Measurements from ENCODE around the gene FIGLA. TPM values are rescaled to one million over a fixed set of nuclear protein-coding genes. Genes with fewer than 3 reads are reported as not detected.
"Not testable (repeated sequence)": the region's sequence is repeated elsewhere in the genome, so short reads cannot be mapped to it uniquely, and the experiment has no call there.

FIGLA gene
- total RNA-seq, 2 experiments from 2014 or later, result not detected

- Mint-ChIP-seq H3K27ac (no peak overlapping the region), H3K36me3 (no peaks in the 10 kb centered on the region)
- intact Hi-C loops (cut with micrococcal nuclease), result no loop called here
Observed at GRCh38 chr2:70748002-70748784, 42.2 kb downstream of the FIGLA start.

GRCh38 chr2:70747284-70747683, 43.2 kb downstream of the FIGLA start:
- no peak for DNase-seq
- CTCF ChIA-PET, result no interaction called here
- Mint-ChIP-seq H3K36me3 (no peaks in the 10 kb centered on the region), H3K4me3 (no peak overlapping the region), H3K4me1 (ENCODE audit: low read depth) (no peaks in the 10 kb centered on the region), H3K9me3 (peaks cover 3% of the 10 kb centered on the region), H3K27ac (no peak overlapping the region), H3K27me3 (peaks cover 15% of the 10 kb centered on the region)
- intact Hi-C loops (cut with micrococcal nuclease), result no loop called here
- POLR2A ChIA-PET, result no interaction called here

More at GRCh38 chr2:70748002-70748784, 42.2 kb downstream of the FIGLA start:
- H3K27me3 Mint-ChIP-seq, result peaks cover 15% of the 10 kb centered on the region
- H3K4me1 Mint-ChIP-seq (ENCODE audit: low read depth), result no peaks in the 10 kb centered on the region
- no peak overlapping the region for H3K4me3 Mint-ChIP-seq
- ChIA-PET CTCF (no interaction called here), POLR2A (no interaction called here)
- DNase-seq, result no peak
- peaks cover 3% of the 10 kb centered on the region for H3K9me3 Mint-ChIP-seq

DNA sequence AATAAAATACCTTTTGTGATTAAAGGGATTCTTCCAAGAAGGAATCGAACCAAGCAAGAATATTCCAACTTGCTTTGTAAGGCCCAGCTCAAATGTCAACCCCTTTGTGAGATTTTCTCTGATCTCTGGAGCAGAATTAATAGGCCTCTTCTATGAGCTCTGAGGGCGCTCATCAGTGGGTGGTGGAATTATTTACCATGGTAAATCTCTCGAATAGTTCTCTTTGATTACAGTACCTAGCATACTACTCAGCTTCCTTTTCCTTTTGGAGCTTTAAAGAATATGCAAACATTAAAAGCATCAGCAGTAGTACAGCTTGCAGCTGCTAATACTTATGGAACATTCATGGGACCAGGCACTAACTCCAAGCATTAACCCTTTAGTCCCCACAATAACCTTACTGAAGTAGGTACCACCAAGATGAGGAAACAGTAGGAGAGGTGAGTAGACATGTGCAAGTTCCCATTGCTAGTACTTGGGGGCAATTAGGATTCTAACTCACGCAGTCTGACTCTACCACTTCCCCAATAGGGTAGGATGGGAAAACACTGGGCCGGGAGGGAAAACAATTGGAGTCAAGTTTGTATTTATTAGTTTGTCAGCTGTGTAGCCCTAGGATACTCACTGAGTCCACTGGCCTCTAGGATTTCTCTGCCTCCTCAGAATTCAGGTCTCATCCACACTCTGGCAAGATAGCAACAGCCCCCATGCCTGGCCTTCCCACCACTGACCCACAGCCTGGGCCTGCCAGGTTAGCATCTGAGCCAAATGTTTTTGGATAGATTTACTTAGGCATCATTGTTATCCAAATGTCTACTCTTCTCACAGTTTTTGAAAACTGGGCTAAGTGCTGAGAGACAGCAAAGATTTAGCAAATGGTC, 44.1 kb downstream of the FIGLA start:
- no peak for DNase-seq
- intact Hi-C loops (cut with micrococcal nuclease), result no loop called here
- Mint-ChIP-seq H3K27me3 (peaks cover 15% of the 10 kb centered on the region), H3K36me3 (no peaks in the 10 kb centered on the region), H3K4me1 (ENCODE audit: low read depth) (no peaks in the 10 kb centered on the region), H3K9me3 (peaks cover 3% of the 10 kb centered on the region), H3K27ac (no peak overlapping the region), H3K4me3 (no peak overlapping the region)
- POLR2A ChIA-PET, result no interaction called here
- CTCF ChIA-PET, result no interaction called here

DNA sequence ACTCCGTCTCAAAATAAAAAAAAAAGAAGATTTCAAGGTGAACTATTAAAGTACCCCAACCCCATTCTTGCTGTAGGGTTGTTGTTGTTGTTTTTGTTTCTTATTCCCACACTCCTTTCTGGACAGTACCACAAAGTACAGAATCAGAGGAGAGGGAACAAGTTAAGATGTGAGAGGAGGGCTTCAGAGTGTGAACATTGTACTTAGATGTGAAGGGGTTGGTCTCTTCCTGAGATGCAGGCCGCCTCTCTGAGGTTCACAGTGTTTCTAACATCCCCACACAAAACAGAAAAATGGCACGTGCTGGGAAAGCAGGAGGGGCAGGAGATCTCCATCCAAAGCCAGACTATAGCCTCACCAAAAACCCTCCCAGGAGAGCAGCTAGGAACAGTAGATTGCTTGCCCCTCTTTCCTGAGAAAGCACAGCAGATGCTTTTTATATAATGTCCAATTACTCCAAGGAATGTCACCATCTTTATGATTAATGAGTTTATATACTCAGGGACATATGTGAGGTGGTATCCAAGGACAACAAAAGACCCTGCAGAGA, 45.1 kb downstream of the FIGLA start:
- H3K9me3 Mint-ChIP-seq, result peaks cover 3% of the 10 kb centered on the region
- no peak overlapping the region for H3K27ac Mint-ChIP-seq
- H3K27me3 Mint-ChIP-seq, result peaks cover 14% of the 10 kb centered on the region
- H3K4me3 Mint-ChIP-seq, result no peak overlapping the region
- no peaks in the 10 kb centered on the region for H3K36me3 Mint-ChIP-seq
- CTCF ChIA-PET, result no interaction called here
- intact Hi-C loops (cut with micrococcal nuclease), result no loop called here
- H3K4me1 Mint-ChIP-seq (ENCODE audit: low read depth), result no peaks in the 10 kb centered on the region
- POLR2A ChIA-PET, result no interaction called here
- no peak for DNase-seq

DNA sequence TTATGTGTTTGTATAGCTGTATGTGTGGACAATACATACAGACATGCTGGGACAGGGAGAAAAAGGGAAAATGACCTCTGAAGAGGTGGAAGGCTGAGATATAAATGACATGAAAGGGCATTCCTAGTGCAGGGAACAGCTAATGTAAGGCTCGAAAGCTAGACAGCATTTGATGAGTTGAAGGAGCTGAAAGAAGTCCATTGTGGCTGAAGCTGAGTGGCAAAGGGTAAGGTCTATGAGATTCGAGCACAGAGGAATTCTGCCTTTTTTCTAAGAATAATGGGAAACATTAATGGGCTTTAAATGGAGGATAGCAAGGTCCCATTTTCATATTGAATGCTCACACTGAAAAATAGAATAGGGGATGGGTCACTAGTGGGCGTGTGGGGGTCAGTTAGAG, 46.0 kb downstream of the FIGLA start:
- ChIA-PET POLR2A (no interaction called here), CTCF (no interaction called here)
- no peak for DNase-seq
- H3K4me3 Mint-ChIP-seq, result no peak overlapping the region
- H3K4me1 Mint-ChIP-seq (ENCODE audit: low read depth), result no peaks in the 10 kb centered on the region
- no peak overlapping the region for H3K27ac Mint-ChIP-seq
- H3K27me3 Mint-ChIP-seq, result peaks cover 12% of the 10 kb centered on the region
- peaks cover 6% of the 10 kb centered on the region for H3K9me3 Mint-ChIP-seq
- no peaks in the 10 kb centered on the region for H3K36me3 Mint-ChIP-seq
- intact Hi-C loops (cut with micrococcal nuclease), result no loop called here

GRCh38 chr2:70743677-70744076, 46.8 kb downstream of the FIGLA start:
- DNase-seq, result no peak
- intact Hi-C loops (cut with micrococcal nuclease), result no loop called here
- no peak overlapping the region for H3K27ac Mint-ChIP-seq
- ChIA-PET POLR2A (no interaction called here), CTCF (interaction anchor here (0.5 kb wide), 1 partner anchor 577 kb away, joined by 3 read pairs; no protein-coding TSS in a partner anchor)
- H3K4me1 Mint-ChIP-seq (ENCODE audit: low read depth), result no peaks in the 10 kb centered on the region
- H3K4me3 Mint-ChIP-seq, result no peak overlapping the region
- H3K9me3 Mint-ChIP-seq, result peaks cover 6% of the 10 kb centered on the region
- H3K36me3 Mint-ChIP-seq, result no peaks in the 10 kb centered on the region
- H3K27me3 Mint-ChIP-seq, result peaks cover 9% of the 10 kb centered on the region

DNA sequence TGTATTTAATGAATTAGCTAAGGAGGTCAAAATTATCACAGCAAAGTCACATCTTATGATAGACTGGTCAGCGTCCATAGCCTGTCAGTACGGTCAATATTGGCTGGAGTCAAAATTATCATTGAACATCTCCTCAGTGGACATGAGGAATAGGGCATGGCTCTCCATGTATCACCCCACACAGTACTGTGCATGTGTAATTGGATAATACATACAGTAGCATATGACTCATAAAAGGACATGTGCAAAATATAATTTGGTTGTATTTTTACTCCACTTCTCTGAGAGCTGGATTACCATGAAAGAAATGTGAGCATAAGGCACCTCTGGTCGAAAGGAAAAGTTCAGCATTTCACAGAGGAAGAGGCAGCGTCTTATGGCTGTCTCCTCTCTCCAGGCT, 47.4 kb downstream of the FIGLA start:
- no peak for DNase-seq
- intact Hi-C loops (cut with micrococcal nuclease), result no loop called here
- Mint-ChIP-seq H3K4me3 (no peak overlapping the region), H3K36me3 (no peaks in the 10 kb centered on the region), H3K4me1 (ENCODE audit: low read depth) (no peaks in the 10 kb centered on the region), H3K27ac (no peak overlapping the region), H3K27me3 (peaks cover 9% of the 10 kb centered on the region), H3K9me3 (peaks cover 6% of the 10 kb centered on the region)
- POLR2A ChIA-PET, result no interaction called here
- CTCF ChIA-PET, result interaction anchor here (0.5 to 1.8 kb wide), 2 partner anchors 25 to 577 kb away, joined by 3 to 5 read pairs; partner anchors contain the start of gene ADD2

DNA sequence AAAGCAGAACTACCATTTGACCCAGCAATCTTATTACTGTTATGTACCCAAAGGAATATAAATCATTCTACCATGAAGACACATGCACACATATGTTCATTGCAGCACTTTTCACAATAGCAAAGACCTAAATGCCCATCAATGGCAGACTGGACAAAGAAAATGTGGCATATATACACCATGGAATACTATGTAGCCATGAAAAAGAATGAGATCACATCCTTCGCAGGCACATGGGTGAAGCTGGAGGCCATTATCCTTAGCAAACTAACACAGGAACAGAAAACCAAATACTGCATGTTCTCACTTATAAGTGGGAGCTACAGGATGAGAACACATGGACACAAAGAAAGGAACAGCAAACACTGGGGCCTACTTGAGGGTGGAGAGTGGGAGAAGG, 51.0 kb downstream of the FIGLA start:
- H3K27ac Mint-ChIP-seq; POLR2A ChIA-PET; H3K4me1 Mint-ChIP-seq (ENCODE audit: low read depth); intact Hi-C loops (cut with micrococcal nuclease); DNase-seq; H3K9me3 Mint-ChIP-seq; H3K36me3 Mint-ChIP-seq; H3K4me3 Mint-ChIP-seq: not testable (repeated sequence)
- peaks cover 15% of the 10 kb centered on the region for H3K27me3 Mint-ChIP-seq
- CTCF ChIA-PET, result interaction anchor here (0.6 kb wide), 1 partner anchor 407 kb away, joined by 4 read pairs; no protein-coding TSS in a partner anchor

GRCh38 chr2:70738159-70738558, 52.3 kb downstream of the FIGLA start:
- Mint-ChIP-seq H3K9me3 (peaks cover 3% of the 10 kb centered on the region), H3K4me3 (no peak overlapping the region), H3K27me3 (peaks cover 17% of the 10 kb centered on the region), H3K4me1 (ENCODE audit: low read depth) (peaks cover 3% of the 10 kb centered on the region), H3K36me3 (no peaks in the 10 kb centered on the region), H3K27ac (no peak overlapping the region)
- intact Hi-C loops (cut with micrococcal nuclease), result no loop called here
- POLR2A ChIA-PET, result no interaction called here
- DNase-seq, result no peak
- CTCF ChIA-PET, result no interaction called here

DNA sequence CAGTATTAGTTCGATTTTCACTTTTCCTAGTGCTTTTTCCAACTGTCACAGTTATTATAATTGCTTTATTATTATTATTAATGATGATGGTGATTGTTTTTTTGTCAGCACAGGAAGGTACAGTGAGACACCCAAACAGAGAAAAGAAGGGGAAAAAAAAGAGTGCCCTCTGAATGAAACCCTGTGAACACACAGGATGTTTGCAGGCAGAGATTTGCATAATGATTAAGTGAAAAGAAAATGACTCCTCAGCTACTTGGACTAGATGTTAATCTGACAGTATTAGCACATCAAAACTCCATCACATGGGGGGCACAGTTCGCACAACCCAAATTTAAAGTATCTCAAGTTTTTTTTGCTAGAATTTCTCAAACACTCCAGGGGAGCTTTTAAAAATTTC, 55.4 kb downstream of the FIGLA start:
- Mint-ChIP-seq H3K4me1 (ENCODE audit: low read depth) (peaks cover 3% of the 10 kb centered on the region), H3K9me3 (peaks cover 3% of the 10 kb centered on the region), H3K27ac (no peak overlapping the region), H3K36me3 (no peaks in the 10 kb centered on the region), H3K27me3 (peaks cover 17% of the 10 kb centered on the region), H3K4me3 (no peak overlapping the region)
- CTCF ChIA-PET, result interaction anchor here (0.6 kb wide), 1 partner anchor 91 kb away, joined by 3 read pairs; no protein-coding TSS in a partner anchor
- DNase-seq, result no peak
- POLR2A ChIA-PET, result no interaction called here
- intact Hi-C loops (cut with micrococcal nuclease), result no loop called here

DNA sequence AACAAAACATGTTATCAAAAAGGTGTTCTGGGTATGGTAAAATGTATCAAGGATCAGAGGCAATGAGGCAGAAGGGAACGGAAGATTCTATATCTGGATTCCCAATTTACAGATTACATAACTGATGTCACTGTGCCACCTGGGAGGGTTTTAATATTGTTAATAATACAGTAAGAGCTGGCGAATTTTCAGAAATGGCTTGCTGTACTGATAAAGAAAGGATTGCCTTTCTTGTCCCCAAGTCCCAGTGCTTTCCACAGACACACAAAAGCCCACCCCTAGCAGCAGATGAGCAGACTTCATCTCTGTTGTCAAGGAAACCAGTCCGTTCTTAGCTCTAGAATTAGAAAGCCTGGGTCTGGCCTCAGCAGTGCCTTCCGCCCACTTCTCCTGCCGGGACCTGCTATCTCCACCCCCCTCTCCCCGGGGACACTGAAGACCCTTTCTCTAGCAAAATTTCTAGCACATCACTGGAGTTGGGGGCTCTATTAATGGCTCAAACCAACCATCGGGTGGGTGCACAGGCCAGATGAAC, 56.7 kb downstream of the FIGLA start:
- no peaks in the 10 kb centered on the region for H3K9me3 Mint-ChIP-seq
- no peaks in the 10 kb centered on the region for H3K36me3 Mint-ChIP-seq
- ChIA-PET POLR2A (no interaction called here), CTCF (no interaction called here)
- DNase-seq, result no peak
- H3K4me1 Mint-ChIP-seq (ENCODE audit: low read depth), result peaks cover 3% of the 10 kb centered on the region
- intact Hi-C loops (cut with micrococcal nuclease), result no loop called here
- no peak overlapping the region for H3K4me3 Mint-ChIP-seq
- peaks cover 15% of the 10 kb centered on the region for H3K27me3 Mint-ChIP-seq
- no peak overlapping the region for H3K27ac Mint-ChIP-seq
